Muscle of back (tissue), 13 donors: ENCODE data around the gene ZNF273. TPM values are rescaled to one million over a fixed set of nuclear protein-coding genes. Genes with fewer than 3 reads are reported as not detected.
"Not testable (repeated sequence)": the region's sequence is repeated elsewhere in the genome, so short reads cannot be mapped to it uniquely, and the experiment has no call there.

Source experiments
- DNase-seq, 3 donors: peaks; one replicate each; pipeline versions ENCODE4 v3.0.0 to v3.0.0-alpha.2; 2013
- long read RNA-seq, 9 donors: transcript quantifications; one replicate each; lab custom pipeline, GENCODE V29; 2026
- polyA plus RNA-seq, 10 donors: library from polyadenylated mRNA; unstranded; fragments of 120-200 nt; gene quantifications; one replicate each; pipeline ENCODE4 v1.2.1, GENCODE V29; 2013; ENCODE audit not compliant: insufficient read length in 10 of 10

ZNF273 gene
- polyA plus RNA-seq: 1 to 10 TPM; 4.4 to 7.1 (median 6.1) TPM
- long read RNA-seq, donor 1: 0 reads
- long read RNA-seq, donor 2: 0 reads
- long read RNA-seq, donor 3: 0 reads
- long read RNA-seq, donor 4: 0 reads
- long read RNA-seq, donor 5: 0 reads
- long read RNA-seq, donor 6, partial matches to known transcripts: 0 of 3 reads
- long read RNA-seq, donor 6, other reads (novel, unspliced or antisense): 0 of 3 reads
- long read RNA-seq, donor 7, partial matches to known transcripts: 6 of 7 reads
- long read RNA-seq, donor 7, other reads (novel, unspliced or antisense): 0 of 7 reads
- long read RNA-seq, donor 8, partial matches to known transcripts: 5 of 6 reads
- long read RNA-seq, donor 8, other reads (novel, unspliced or antisense): 0 of 6 reads
- long read RNA-seq, donor 9: 0 reads

GRCh38 chr7:64902806-64903721 is at the start of gene ZNF273:
Gene ZNF273, plus strand, starts transcription at chr7:64903273. Its CDS starts 45 bp downstream, at chr7:64903318.
- DNase-seq: peak; percentile 88 to 95 (median 93)

DNA sequence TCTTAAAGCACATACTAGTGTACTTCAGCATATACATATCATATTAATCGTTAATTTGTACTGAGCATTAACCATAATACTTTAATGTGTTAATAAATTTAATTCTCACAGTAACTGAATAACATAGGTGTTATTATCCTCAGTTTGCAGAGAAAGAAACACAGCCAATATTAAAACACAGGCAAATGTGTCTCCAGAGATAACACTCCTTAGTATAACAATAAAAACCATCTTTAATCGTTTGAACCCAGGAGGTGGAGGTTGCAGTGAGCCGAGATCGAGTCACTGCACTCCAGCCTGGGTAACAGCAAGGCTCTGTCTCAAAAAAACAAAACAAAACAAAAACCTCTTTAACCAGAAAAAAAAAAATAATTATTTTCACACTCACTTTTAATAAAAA is 49.4 kb upstream of the ZNF273 start:
- no peak for DNase-seq

DNA sequence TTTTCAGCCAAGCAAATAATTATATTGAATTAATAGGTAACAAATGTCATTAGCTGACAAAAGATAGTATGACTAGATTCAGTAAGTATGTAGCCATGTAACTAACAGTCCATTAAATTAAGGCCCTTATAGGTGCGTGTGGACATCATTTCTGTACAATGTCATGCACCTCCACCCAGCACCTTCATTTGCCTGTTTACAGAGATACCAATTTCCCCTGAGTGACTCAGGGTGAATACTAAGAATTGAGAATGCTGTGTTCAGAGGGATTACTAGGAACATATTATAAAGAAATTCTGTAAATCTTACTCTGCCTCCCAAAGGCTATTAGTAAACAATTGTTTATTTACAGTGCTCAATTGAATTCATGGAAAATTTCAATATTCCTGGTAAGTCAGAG is 48.1 kb upstream of the ZNF273 start:
- no peak for DNase-seq

- no peak for DNase-seq
Observed at GRCh38 chr7:64863021-64863420, 40.1 kb upstream of the ZNF273 start.

DNA sequence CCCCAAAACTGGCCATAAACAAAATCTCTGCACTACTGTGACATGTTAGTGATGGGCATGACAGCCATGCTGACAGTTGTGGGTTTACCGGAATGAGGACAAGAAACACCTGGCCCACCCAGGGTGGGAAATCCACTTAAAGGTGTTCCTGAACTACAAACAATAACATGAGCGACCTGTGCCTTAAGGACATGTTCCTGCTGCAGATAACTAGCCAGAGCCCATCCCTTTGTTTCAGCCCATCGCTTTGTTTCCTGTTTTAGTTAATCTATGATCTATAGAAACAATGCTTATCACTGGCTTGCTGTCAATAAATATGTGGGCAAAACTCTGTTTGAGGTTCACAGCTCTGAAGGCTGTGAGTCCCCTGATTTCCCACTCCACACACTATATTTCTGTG is 39.5 kb upstream of the ZNF273 start:
- not testable (repeated sequence) for DNase-seq

DNA sequence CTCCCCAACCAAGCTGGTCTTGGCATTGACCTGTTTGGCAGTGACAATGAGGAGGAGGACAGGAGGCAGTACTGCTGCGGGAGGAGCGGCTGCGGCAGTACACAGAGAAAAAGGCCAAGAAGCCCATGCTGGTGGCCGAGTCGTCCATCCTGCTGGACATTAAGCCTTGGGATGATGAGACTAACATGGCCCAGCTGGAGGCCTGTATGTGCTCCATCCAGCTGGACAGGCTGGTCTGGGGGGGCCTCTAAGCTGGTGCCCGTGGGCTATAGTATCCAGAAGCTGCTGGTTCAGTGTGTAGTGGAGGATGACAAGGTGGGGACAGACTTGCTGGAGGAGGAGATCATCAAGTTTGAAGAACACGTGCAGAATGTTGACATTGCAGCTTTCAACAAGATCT is 39.1 kb upstream of the ZNF273 start:
- DNase-seq: no peak

DNA sequence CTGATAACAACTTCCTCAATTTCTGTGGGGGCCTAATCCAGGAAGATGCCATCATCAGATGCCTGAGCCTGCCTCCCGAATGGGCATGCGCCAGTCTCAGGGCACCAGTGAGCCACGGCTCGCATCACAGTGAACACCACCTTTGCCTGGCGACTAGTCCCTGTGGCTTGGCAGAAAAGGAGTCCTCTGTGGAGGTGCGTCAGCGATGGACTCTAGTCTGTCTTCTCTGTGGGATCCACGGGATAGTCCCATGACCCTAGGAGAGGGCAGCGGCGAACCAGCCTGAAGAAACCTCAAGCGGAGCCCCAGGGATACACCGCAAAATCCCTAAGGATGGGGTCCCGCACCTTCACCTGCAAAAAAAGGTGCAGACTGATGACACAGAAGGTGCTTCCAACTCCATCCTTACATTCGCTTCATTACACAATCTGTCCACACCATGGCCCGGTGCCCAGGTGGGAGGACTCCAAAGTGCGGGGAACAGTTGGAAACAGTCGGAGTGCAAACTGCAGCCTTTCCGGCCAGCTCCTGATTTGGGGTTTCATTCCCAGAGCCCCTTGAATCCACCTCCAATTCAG is 35.1 kb upstream of the ZNF273 start:
- DNase-seq: no peak

DNA sequence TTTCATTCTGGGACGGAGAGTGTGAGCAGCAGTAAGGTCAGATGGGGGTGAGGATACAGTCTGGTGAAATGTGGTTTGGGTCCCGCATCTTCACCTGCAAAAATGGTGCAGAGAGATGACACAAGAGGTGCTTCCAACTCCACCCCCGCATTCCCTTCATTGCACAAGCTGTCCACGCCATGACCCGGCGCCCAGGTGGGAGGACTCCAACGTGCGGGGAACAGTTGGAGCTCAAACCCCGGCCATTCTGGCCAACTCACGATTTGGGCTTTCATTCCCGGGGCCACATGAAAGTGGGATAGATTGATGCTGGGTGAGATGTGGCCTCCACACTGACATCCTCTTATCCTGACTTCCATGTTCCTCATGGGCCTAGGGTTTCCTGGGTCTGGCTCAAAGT is 34.6 kb upstream of the ZNF273 start:
- no peak for DNase-seq

DNA sequence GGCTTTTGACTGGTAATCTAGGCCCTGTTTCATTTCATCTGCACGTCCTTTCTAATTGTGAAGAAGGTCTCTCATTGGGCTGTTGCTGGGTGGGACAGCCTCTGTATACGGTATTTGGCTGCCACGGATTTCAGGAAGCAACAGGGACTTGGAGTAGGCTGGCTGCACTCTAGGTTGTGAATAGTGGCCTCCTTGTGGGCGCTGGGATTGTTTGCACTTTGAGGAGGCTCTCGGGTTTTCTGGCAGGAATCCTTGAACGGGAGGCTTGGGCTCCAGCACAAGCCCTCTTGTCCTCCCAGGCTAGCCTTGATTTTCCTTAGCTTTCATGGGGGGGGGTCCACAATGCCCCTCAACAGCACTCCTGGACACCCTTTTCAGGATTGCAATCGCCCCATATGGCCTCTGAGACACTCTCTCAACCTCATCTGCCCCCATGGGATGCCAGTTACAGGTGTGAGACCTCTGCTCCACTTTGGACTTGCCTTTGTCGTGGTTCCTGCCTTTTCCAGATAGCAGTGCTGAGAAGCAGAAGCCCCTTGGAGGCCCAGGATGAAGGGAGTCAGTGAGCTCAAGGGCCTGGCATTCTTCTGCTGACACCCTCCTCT is 33.9 kb upstream of the ZNF273 start:
- DNase-seq: no peak

DNA sequence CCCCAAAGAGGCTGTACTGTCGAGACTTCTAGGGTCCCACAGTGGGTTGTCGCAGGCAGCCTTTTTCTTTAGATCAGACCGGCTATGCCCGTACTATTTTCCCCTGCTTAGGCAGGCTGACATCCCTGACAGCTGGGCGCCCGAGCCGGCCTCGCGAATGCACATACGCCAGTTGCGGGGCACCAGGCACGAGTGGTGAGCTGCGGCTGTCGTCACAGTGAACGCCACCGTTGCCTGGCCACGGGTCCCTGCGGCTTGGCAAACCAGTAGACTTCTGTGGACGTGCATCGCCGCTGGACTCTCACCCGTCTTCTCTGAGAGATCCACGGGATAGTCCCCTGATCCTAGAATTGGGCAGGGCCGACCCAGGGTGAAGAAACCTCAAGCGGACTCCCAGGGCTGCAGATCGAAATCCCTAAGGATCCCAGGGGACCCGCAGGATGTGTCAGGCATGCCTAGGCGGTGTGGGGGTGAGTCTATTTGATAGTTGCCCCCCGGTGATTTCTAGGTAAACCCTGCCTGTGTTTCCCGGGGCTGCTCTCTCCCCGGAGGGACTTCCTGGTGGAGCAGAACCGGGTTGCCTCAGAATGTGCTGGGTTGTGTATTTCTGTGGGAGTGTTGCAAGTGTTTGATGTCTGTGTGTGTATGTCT is 33.0 kb upstream of the ZNF273 start:
- DNase-seq: no peak

DNA sequence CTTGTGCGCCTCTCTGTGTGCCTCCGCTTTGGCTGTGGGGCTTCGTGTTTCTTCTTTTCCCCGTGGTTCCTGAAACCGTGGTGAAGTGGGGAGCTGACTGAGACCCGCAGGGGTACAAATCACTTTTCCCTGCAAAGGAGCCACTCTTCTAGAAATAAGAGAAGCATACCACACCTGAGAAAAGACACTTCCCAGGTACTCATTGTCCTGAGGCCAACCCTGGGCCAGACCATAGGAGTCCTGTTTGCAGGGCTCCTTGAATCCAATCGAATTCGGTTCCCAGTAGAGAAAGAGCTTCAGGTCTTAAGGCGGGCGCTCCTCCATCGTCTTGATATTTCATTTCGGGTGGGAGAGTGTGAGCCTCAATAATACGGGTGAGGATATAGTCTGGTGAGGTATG is 32.4 kb upstream of the ZNF273 start:
- no peak for DNase-seq

DNA sequence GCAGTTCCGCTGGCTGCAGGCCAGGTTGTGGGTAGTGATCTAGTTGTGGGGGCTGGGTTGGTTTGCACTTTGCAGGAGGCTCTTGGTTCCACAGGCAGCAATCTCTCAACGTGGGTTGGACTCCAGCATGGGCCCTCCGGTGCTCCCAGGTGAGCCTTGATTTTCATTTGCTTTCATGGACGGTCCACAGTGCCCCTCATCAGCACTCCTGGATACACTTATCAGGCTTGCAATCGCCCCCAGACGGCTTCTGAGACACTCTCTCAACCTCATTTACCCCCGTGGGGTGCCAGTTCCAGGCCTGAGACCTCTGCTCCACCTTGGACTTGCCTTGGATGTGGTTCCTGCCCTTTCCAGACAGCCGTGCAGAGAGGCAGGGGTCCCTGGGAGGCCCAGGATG is 31.3 kb upstream of the ZNF273 start:
- no peak for DNase-seq

DNA sequence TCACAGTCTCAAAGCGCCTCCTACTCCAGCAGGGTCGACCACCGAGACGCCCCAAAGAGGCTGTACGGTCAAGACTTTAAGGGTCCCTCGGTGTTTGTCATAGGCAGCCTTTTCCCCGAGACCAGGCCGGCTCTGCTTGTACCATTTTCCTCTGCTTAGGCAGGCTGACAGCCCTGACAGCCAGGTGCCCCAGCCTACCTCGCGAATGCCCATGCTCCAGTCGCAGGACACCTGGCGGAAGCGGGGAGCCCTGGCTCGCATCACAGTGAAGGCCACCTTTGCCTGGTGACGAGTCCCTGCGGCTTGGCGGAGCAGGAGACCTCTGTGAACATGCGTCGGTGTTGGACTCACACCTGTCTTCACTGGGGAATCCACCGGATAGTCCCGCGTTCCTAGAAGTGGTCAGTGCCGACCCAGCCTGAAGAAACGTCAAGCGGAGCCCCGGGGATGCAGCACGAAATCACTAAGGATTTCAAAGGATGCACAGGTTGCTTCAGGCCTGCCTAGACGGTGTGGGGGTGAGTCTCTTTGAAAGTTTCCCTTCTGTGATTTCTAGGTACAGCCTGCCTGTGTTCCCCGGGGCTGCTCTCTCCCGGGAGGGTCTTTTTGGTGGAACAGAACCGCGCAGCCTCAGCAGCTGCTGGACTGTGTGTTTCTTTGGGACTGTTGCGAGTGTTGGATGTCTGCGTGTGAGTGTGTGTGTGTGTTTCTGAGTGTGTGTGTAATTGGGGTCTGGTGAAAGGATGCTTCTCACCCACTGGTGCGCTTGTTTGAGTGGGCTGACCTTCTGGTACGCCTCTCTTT is 30.5 kb upstream of the ZNF273 start:
- DNase-seq: no peak

DNA sequence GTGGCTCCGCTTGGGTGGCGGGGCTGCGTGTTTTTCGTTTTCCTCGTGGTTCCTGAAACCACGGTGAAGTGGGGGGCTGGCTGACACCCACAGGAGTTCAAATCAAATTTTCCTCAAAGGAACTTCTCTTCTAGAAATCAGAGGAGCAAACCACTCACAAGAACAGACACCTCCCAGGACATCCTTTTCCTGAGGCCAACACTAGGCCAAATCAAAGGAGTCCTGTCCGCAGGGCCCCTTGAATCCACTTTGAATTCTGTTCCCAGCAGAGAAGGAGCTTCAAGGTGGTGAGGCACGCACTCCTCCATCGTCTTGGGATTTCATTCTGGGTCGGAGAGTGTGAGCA is 29.9 kb upstream of the ZNF273 start:
- DNase-seq: no peak

- DNase-seq: no peak
Observed at GRCh38 chr7:64873517-64873916, 29.6 kb upstream of the ZNF273 start.

GRCh38 chr7:64874114-64874513 is 29.0 kb upstream of the ZNF273 start:
- no peak for DNase-seq

DNA sequence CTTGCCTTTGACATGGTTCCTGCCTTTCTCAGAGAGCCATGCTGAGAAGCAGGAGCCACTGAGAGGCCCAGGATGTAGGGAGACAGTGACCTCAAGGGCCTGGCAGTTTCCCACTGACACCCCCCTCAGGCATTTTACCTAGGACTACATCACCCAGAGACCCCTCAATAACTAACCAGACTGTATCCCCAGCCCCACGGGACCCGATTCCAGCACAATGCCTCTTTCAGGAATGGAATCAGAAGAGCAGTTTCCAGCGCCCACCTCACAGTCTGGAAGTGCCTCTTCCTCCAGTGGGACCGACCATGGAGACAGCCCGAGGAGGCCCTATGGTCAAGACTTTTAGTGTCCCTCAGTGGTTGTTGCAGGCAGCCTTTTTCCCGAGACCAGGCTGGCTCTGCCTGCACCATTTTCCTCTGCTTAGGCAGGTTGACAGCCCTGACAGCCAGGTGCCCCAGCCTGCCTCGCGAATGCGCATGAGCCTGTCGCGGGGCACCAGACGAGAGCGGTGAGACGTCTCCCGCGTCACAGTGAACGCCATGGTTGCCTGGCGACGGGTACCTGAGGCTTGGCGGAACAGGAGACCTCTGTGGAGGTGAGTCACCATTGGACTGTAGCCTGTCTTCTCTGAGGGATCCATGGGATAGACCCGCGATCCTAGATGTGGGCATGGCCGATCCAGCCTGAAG is 28.4 kb upstream of the ZNF273 start:
- DNase-seq: no peak

DNA sequence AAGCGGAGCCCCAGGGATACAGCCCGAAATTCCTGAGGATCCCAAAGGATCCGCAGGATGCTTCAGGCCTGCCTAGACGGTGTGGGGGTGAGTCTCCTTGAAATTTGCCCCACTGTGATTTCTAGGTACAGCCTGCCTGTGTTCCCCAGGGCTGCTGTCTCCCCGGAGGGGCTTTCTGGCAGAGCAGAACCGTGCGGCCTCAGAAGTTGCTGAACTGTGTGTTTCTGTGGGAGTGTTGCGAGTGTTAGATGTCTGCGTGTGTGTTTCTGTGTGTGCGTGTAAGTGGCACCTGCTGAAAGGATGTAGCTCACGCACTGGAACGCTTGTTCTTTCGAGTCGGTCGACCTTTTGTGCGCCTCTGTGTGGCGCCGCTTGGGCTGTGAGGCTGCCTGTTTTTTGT is 27.8 kb upstream of the ZNF273 start:
- no peak for DNase-seq

- no peak for DNase-seq
Observed at GRCh38 chr7:64875658-64876406, 27.2 kb upstream of the ZNF273 start.
